GM10266 (cell line): ENCODE data around the gene PML.
A peak's percentile ranks its signal among the peaks of the same experiment; 100 is the strongest.
"Not testable (repeated sequence)": the region's sequence is repeated elsewhere in the genome, so short reads cannot be mapped to it uniquely, and the experiment has no call there.

Experiments used
- DNase-seq: peaks from one replicate; pipeline ENCODE4 v3.0.0; 2012; ENCODE audit errors: extremely low spot score
- CTCF ChIP-seq: IDR thresholded peaks from 2 replicates; pipeline ENCODE4 v1.5.1; 2012; ENCODE audit warnings: mild to moderate bottlenecking, low read depth; ENCODE audit not compliant: control insufficient read depth, insufficient read depth; ENCODE audit errors: missing control alignments

Gene PML

GRCh38 chr15:74060251-74060650 is 65.7 kb downstream of the PML start:
- TF ChIP-seq CTCF: no peak
- no peak for DNase-seq

GRCh38 chr15:74062236-74062635 is 67.7 kb downstream of the PML start:
- no peak for DNase-seq
- no peak for TF ChIP-seq CTCF

- DNase-seq: no peak
- no peak for TF ChIP-seq CTCF
Measured at GRCh38 chr15:74062671-74063070, 68.2 kb downstream of the PML start.

GRCh38 chr15:74063425-74064146 is 69.1 kb downstream of the PML start:
- not testable (repeated sequence) for DNase-seq

- DNase-seq: not testable (repeated sequence)
Measured at GRCh38 chr15:74064183-74064582, 69.7 kb downstream of the PML start.

- not testable (repeated sequence) for DNase-seq
Measured at GRCh38 chr15:74064822-74065221, 70.3 kb downstream of the PML start.

GRCh38 chr15:74065684-74066411 is 71.3 kb downstream of the PML start:
- not testable (repeated sequence) for DNase-seq
- TF ChIP-seq CTCF: peak; percentile 48

- not testable (repeated sequence) for DNase-seq
Measured at GRCh38 chr15:74071645-74072044, 77.1 kb downstream of the PML start.

GRCh38 chr15:74072132-74072531 is 77.6 kb downstream of the PML start:
- DNase-seq: not testable (repeated sequence)

GRCh38 chr15:74072614-74073337 is 78.3 kb downstream of the PML start:
- not testable (repeated sequence) for DNase-seq
- peak; percentile 54 for TF ChIP-seq CTCF

- not testable (repeated sequence) for DNase-seq
Measured at GRCh38 chr15:74075781-74076180, 81.3 kb downstream of the PML start.

GRCh38 chr15:74082450-74082849 is 87.9 kb downstream of the PML start, which contains the start of gene GOLGA6A:
TSS of gene GOLGA6A (minus strand) at chr15:74082550. CDS start at chr15:74082509, 41 bp downstream.
- DNase-seq: not testable (repeated sequence)

GRCh38 chr15:74094567-74094966 is 100.1 kb downstream of the PML start:
- not testable (repeated sequence) for DNase-seq
